CD4-positive, alpha-beta T cell (primary cell): ENCODE results near the gene PLGRKT. TPM values are rescaled to one million over a fixed set of nuclear protein-coding genes. Genes with fewer than 3 reads are reported as not detected.

Experiments
- ATAC-seq: fragments of 200-7000 bp; cut with Tn5 transposase; one replicate; pipeline ENCODE4 v1.10.0; 2022; ENCODE audit warnings: mild to moderate bottlenecking; ENCODE audit not compliant: poor library complexity
- CTCF ChIA-PET: fragments of 350-600 bp; sonication (Branson Sonifier 250); formaldehyde crosslinking; loops from one replicate; lab custom pipeline; 2021; ENCODE audit warnings: antibody characterized with exemption, inconsistent platforms; lab: Charles Lee
- POLR2A ChIA-PET: fragments of 350-600 bp; sonication (Branson Sonifier 250); formaldehyde crosslinking; loops from one replicate; lab custom pipeline; 2021; ENCODE audit warnings: antibody characterized with exemption, inconsistent platforms; lab: Charles Lee
- DNase-seq, 14 experiments: peaks; one replicate each; pipeline ENCODE4 v3.0.0-alpha.2; 2013 to 2020; ENCODE audit warnings: mixed read lengths in 2 of 14
- H3K27ac ChIP-seq, 2 donors: one replicate each; pipeline versions ENCODE4 v1.5.1 to v1.7.0; 2013; ENCODE audit warnings: low read length in 2 of 2, low read depth in 1 of 2, mild to moderate bottlenecking in 1 of 2
- H3K27me3 ChIP-seq, 2 experiments: 1 replicate in 1 of 2; 2 replicates in 1 of 2; pipeline versions ENCODE4 v1.6.1 to v1.7.0; 2013; ENCODE audit warnings: low read length in 2 of 2, control low read depth in 1 of 2, mild to moderate bottlenecking in 1 of 2, moderate library complexity in 1 of 2; ENCODE audit not compliant: insufficient read depth in 2 of 2, control insufficient read depth in 1 of 2
- H3K36me3 ChIP-seq: one replicate; pipeline ENCODE4 v1.6.1; 2013; ENCODE audit warnings: low read length, control low read depth; ENCODE audit not compliant: insufficient read depth
- H3K4me1 ChIP-seq: one replicate; pipeline ENCODE4 v1.6.1; 2013; ENCODE audit warnings: low read length, control low read depth; ENCODE audit not compliant: insufficient read depth
- H3K4me3 ChIP-seq: one replicate; pipeline ENCODE4 v1.5.1; 2013; ENCODE audit warnings: mild to moderate bottlenecking, low read length, moderate library complexity
- H3K9me3 ChIP-seq, 2 experiments: 1 replicate in 1 of 2; 2 replicates in 1 of 2; pipeline versions ENCODE4 v1.6.1 to v1.7.0; 2013; ENCODE audit warnings: low read length in 2 of 2, mild to moderate bottlenecking in 2 of 2, control low read depth in 1 of 2, moderate library complexity in 1 of 2; ENCODE audit not compliant: control insufficient read depth in 1 of 2, insufficient read depth in 1 of 2
- H3K27ac Mint-ChIP-seq: one replicate; pipeline ENCODE4 v1.8.0; 2020; ENCODE audit warnings: mixed read lengths
- H3K27me3 Mint-ChIP-seq: one replicate; pipeline ENCODE4 v1.8.0; 2021; ENCODE audit warnings: mixed read lengths
- H3K36me3 Mint-ChIP-seq: one replicate; pipeline ENCODE4 v1.8.0; 2021; ENCODE audit warnings: low read depth, mixed read lengths
- H3K4me1 Mint-ChIP-seq: one replicate; pipeline ENCODE4 v1.8.0; 2021; ENCODE audit warnings: low read depth, mixed read lengths
- H3K4me3 Mint-ChIP-seq: one replicate; pipeline ENCODE4 v1.8.0; 2020; ENCODE audit warnings: mild to moderate bottlenecking, mixed read lengths
- H3K9me3 Mint-ChIP-seq: one replicate; pipeline ENCODE4 v1.8.0; 2020; ENCODE audit warnings: mixed read lengths
- intact Hi-C, 2 experiments: fragments of 100-400 bp; cut with DNase I in 1 of 2; cut with micrococcal nuclease in 1 of 2; formaldehyde crosslinking; loops; one replicate each; pipeline versions ENCODE4 v1.15.1 to v1.9.0; 2023 to 2025; cut with DNase I, micrococcal nuclease
- total RNA-seq, 174 experiments: library from RNA in 2 of 174; stranded (reverse) in 2 of 174; gene quantifications; one replicate each; pipeline ENCODE4 v1.2.3 and lab custom pipeline; 2021 to 2026
- TF ChIP-seq, protein P1 (sequence below): fragments of 200-600 bp; IDR thresholded peaks from one replicate; pipeline ENCODE4 v1.8.0; 2022; ENCODE audit warnings: antibody characterized with exemption, mild to moderate bottlenecking

PLGRKT gene
- total RNA-seq, 2 experiments from 2014 or later: 13.8 to 15.6 TPM

DNA sequence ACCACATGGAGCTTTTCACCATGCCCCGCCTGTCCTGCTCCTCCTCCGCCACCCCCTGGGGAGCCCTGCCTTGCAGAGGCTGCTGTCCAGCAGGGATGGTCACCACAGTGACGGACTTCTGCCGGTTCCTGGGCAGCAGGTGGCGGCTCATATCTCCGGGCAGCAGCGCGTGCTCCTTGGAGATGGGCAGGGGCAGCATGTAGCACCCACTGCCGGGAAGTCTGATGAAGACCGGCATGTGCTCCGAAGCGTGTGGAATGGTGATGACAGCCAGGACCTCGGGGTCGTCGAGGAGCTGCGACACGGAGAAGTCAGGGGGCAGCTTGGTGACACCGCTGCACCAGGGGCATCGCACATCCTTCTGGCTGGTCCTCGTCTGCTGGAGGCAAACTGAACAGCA lies 19.2 kb downstream of the PLGRKT start:
- H3K27me3 ChIP-seq: no peaks in the 10 kb centered on the region
- no peaks in the 10 kb centered on the region for H3K36me3 ChIP-seq
- TF ChIP-seq, protein P1, sequence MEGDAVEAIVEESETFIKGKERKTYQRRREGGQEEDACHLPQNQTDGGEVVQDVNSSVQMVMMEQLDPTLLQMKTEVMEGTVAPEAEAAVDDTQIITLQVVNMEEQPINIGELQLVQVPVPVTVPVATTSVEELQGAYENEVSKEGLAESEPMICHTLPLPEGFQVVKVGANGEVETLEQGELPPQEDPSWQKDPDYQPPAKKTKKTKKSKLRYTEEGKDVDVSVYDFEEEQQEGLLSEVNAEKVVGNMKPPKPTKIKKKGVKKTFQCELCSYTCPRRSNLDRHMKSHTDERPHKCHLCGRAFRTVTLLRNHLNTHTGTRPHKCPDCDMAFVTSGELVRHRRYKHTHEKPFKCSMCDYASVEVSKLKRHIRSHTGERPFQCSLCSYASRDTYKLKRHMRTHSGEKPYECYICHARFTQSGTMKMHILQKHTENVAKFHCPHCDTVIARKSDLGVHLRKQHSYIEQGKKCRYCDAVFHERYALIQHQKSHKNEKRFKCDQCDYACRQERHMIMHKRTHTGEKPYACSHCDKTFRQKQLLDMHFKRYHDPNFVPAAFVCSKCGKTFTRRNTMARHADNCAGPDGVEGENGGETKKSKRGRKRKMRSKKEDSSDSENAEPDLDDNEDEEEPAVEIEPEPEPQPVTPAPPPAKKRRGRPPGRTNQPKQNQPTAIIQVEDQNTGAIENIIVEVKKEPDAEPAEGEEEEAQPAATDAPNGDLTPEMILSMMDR: no peak
- H3K27ac ChIP-seq: no peak overlapping the region
- Mint-ChIP-seq H3K27ac (no peak overlapping the region), H3K36me3 (peaks cover 53% of the 10 kb centered on the region), H3K4me3 (no peak overlapping the region), H3K27me3 (no peaks in the 10 kb centered on the region), H3K9me3 (peaks cover 3% of the 10 kb centered on the region), H3K4me1 (no peaks in the 10 kb centered on the region)
- ATAC-seq (no peak), DNase-seq (no peak)
- H3K9me3 ChIP-seq: peaks cover 3 to 5% of the 10 kb centered on the region in 2 experiments
- CTCF ChIA-PET: no interaction called here
- H3K4me1 ChIP-seq: no peaks in the 10 kb centered on the region
- H3K4me3 ChIP-seq: no peak overlapping the region
- POLR2A ChIA-PET: interaction anchor here (0.6 kb wide), 1 partner anchor 415 kb away, joined by 3 read pairs; the partner anchor contains the start of gene ERMP1
- intact Hi-C loops: no loop called here

DNA sequence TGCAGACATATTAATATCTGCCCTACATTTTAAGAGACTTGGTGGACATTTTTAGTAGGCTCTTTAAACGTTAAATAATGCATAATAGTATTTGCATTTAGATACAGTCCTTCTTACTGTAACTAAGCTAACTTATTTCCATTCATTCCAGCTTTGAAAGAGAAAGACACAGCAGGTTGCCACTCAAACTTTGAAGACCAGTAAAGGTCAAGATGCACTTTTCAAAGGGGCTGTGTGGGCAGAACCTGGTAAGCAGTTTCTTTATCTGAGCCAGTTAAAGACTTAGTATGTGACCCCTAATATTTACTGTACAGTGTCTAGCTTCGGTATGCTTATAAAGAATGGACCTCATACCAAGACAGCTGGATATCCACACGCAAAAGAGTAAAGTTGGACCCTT lies 20.8 kb downstream of the PLGRKT start:
- POLR2A ChIA-PET: interaction anchor here (0.6 kb wide), 1 partner anchor 330 kb away, joined by 3 read pairs; no protein-coding TSS in a partner anchor
- peaks cover 69% of the 10 kb centered on the region for H3K36me3 Mint-ChIP-seq

GRCh38 chr9:5408596-5408995 lies 29.1 kb downstream of the PLGRKT start:
- H3K36me3 ChIP-seq: peaks cover 8% of the 10 kb centered on the region
- ChIA-PET CTCF (no interaction called here), POLR2A (interaction anchor here (0.7 kb wide), 1 partner anchor 1342 kb away, joined by 3 read pairs; no protein-coding TSS in a partner anchor)
- no peak overlapping the region for H3K4me3 Mint-ChIP-seq
- peaks cover 20% of the 10 kb centered on the region for H3K4me1 Mint-ChIP-seq
- no peak overlapping the region for H3K27ac Mint-ChIP-seq
- no peaks in the 10 kb centered on the region for H3K4me1 ChIP-seq
- TF ChIP-seq, protein P1: no peak
- peaks cover 12% of the 10 kb centered on the region for H3K9me3 Mint-ChIP-seq
- intact Hi-C loops: no loop called here
- H3K27me3 ChIP-seq: no peaks in the 10 kb centered on the region
- no peak for DNase-seq
- ATAC-seq: no peak
- H3K27me3 Mint-ChIP-seq: no peaks in the 10 kb centered on the region
- H3K27ac ChIP-seq: no peak overlapping the region
- H3K36me3 Mint-ChIP-seq: peaks cover 76% of the 10 kb centered on the region
- peaks cover 13 to 23% of the 10 kb centered on the region in 2 experiments for H3K9me3 ChIP-seq
- no peak overlapping the region for H3K4me3 ChIP-seq

More for the DNA sequence above, 20.8 kb downstream of the PLGRKT start:
- no peak overlapping the region for H3K4me3 Mint-ChIP-seq
- peaks cover 3 to 5% of the 10 kb centered on the region in 2 experiments for H3K9me3 ChIP-seq
- peaks cover 3% of the 10 kb centered on the region for H3K9me3 Mint-ChIP-seq
- H3K4me1 Mint-ChIP-seq: no peaks in the 10 kb centered on the region
- ATAC-seq: no peak
- H3K4me1 ChIP-seq: no peaks in the 10 kb centered on the region
- no peak overlapping the region for H3K27ac Mint-ChIP-seq
- CTCF ChIA-PET: no interaction called here
- no peak for DNase-seq
- no peaks in the 10 kb centered on the region for H3K36me3 ChIP-seq
- TF ChIP-seq, protein P1: no peak
- intact Hi-C loops: no loop called here
- no peak overlapping the region for H3K27ac ChIP-seq
- no peaks in the 10 kb centered on the region for H3K27me3 ChIP-seq
- H3K27me3 Mint-ChIP-seq: no peaks in the 10 kb centered on the region
- H3K4me3 ChIP-seq: no peak overlapping the region
